ENCODE data around the gene PHYKPL.

Gene PHYKPL

DNA sequence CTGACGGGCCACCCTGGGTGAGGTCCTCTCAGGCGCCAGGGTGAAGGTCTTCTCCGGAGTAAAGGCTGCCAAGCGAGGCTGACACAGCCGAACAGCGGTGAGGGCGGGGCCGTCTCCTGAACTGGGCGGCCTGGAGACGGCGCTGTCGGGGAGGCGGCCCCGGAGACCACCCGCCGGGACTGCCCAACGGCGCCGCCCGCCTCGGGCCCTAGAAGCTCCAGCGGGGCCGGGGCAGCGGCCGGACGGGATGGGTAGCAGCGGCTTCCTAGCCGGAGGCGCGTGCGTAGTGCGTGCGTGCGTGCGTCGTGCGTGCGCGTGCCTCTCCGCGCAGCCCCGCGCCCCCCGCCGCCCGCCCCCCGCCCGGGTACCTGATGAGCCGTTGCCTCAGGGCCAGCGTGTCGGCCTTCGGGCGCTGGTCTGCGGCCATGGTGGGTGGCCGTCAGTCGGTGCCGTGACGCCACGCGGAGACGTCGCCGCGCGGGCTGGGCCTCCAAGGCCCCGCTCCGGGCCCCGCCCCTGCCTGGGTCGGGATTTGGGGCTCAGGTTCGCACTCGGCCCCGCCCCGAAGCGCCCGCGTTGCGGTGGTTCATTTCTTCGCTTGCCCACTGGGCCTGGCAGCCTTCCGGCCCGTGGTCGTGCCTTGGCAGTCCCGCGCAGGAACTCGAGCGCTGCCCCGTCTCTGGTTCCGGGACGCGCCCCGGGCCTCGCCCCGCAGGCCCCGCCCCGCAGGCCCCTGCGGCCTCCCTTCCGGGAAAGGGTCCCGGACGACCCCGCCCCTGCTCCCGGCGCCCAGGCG, at the start of gene PHYKPL:
TSS of gene PHYKPL (minus strand) at position 679 of the 796 bp plus-strand sequence. CDS start at position 427, 252 bp downstream.
- peak in 1 of 3 experiments; percentile 51 for DNase-seq (ENCODE audit: low read depth in 2 of 3, low spot score in 2 of 3)

DNA sequence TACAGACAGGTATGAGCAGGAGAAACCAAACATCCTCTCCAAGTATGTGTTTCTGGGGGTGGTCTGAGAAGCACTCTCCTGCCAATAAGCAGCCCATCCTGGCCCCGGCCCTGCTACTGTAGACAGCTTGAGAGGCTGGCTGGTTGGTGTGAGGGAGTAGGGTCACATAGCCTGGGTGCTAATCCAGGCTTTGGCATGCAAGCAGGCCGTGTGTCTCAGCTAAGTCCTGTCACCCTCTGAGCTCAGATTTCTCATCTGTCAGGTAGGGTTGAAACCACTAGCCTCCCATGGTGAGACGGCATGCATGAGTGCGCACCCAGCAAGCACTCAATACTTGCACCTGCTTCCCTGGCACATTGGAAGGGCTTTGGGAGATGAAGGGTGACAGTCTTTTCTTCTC, 49.8 kb upstream of the PHYKPL start:
- DNase-seq (ENCODE audit: low read depth in 2 of 3, low spot score in 2 of 3) = no peak

DNA sequence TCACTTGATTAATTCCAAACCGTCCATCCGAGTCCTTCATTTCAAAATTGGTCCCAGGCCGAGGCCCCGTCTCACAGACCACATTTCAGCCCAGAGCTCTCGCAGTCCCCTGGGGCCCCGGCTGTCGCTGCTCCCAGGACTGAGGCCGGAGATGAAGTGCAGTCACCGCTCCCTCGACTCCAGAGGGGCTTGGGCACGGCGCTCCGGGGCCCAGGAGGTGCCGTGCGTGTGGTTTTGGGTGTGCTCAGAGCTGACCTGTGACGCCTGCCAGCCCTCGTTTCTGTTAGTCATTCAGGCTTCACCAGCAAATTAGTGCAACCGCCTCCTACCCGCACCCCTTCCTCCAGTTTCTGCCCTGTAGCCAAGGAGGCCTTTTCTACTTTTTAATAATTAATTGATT, 48.7 kb upstream of the PHYKPL start:
- no peak for DNase-seq (ENCODE audit: low read depth in 2 of 3, low spot score in 2 of 3)

DNA sequence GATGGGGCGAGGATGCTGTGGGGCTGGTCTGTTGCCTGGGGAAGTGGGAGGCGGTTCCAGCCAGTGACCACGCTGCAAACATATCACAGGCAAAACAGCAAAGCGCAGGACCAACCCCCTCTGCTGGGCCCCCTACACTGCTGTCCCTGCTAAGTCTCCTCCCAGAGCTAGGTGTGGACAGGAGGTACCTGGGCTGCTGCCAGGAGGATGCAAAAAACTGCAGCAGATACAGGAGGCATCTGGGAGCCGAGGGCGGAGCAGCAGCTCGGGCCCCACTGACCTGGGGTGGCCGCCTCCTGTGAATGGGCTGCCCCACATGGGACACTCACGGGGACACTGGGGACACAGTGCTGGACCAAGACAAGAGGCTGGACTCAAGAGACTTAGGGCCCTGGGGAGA, 48.0 kb upstream of the PHYKPL start:
- DNase-seq (ENCODE audit: low read depth in 2 of 3, low spot score in 2 of 3) = no peak

DNA sequence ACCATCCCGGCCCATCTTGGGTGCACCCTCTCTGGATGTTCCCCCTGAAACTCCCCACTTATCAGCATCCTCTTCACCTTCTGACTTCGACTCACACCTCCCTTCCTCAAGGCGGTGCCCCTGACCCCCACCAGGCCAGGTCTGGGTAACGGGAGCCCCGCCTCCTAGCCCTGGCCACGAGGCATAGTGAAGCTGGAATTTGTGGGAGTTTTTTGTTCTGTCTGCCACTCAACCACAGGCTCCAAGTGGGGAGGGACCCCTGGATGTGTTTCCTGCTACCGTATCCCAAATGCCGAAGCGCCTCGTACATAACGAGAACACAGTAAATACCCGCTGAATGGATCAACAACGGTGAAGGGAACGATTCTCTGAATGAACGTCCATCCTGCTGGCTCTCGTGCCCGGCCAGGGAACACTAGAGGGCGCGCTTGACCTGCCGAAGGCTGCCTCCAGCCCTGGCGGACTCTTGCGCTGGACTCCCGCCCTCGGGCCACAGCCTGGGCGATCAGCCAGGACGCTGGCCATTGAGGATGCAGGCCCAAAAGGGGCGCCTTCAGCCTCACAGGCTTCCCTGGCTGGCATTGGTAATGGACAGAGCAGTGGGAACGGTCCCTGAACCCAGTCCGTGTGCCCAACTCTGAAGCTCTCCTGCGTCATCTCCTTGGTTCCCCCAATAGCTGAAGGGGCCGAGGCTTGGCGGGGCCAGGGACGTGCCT, 47.3 kb upstream of the PHYKPL start:
- peak; percentile 13 to 58 (median 53) for DNase-seq (ENCODE audit: low read depth in 2 of 3, low spot score in 2 of 3)

DNA sequence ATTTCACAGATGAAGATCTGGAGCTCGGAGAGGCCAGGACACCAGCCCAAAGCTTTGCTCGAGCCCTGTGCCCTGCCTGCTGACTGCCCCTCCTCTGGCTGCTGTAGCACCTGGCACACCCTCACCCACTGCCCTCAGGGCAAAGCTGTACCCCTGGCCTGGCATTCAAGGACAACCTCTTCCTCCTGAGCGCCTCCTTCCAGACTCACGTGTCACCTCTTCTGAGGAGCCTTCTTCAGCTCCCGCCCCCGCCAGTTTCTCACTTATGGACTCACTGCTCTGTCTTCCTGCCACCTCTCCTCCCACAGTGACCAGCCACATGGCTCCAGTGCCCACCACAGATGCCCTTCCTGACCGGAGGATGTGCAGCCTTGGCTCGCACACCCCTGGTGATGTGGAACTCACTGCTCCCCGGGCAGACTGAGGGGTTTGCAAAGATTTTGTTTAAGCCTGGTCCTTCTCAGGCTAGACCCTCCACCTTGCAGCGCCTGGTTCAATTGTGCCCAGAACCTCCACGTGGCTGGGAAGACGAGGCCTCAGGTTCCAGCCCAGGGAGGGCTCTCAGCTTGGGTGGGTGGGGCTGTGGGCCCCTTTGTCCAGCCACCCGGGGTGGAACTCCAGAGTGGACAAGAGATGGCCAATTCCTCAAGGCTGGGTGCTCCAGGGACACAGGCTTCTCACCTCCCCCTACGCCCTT, 46.6 kb upstream of the PHYKPL start:
- DNase-seq (ENCODE audit: low read depth in 2 of 3, low spot score in 2 of 3) = no peak

DNA sequence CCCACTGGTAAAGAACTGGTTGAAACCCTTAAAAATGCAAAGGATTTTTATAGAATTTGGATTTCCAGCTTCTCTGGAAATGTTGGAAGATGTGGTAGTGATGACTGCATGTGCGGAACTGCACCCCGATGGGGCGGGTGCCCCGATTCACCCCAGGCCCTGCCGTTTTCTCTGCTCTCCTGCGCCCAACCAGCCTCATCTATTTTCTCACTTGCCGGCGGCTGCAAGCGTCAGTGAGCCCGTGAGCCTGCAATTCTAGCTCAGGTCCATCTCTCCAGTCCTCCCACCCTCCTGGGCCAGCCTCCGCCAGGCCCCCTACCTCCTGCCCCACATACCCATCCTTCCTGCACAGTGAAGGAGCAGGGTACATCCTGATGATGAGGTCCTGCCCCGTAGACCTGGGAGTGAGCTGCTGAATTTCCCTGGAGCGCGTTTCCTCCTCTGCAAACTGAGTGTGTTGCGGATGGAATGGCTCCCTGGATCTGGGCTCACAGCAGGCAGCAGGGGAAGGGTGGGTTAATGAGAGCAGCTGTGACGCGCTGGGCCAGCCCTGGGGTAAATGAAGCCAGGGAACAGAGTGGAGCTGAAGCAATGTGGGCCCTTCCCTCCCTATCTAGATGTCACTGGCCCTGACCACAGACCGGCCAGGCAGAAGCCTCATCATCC, 45.9 kb upstream of the PHYKPL start:
- no peak for DNase-seq (ENCODE audit: low read depth in 2 of 3, low spot score in 2 of 3)

DNA sequence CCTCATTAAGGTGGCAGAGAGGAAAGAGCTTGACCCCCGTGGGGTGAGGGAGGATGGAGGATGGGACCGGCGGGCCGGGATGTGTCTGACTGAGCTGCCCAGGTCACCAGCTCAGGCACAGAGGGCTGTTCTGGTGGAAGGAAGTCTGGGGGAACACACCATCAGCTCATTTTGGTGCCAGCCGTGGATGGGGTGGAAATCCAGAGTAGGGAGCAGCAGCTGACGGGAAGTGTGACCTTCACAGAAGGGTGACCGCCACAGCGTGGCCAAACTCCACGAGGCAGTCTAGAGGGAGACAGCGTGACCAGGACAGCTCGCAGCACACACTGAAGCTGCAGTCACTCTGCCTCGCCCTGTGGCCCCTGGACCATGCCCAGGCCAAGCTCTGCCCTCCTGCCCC, 45.3 kb upstream of the PHYKPL start:
- DNase-seq (ENCODE audit: low read depth in 2 of 3, low spot score in 2 of 3) = no peak

DNA sequence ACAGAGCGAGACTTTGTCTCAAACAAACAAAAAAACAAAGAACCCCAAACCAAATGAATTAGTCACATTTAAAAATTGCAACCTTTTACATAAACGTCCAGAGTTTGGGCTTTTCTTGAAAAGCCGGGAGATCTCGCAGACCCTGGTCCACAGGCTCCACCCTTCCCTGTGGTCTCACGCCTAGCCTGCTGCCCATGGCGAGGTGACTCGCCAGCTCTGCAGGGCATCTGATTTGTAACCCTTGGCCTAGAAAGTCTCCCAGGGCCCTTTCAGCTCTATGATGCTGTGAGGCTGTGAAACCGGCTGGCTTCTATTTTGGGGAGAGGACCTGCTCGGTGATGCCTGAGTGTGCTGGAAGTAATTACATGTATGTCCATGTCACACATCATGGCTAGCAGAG, 44.7 kb upstream of the PHYKPL start:
- DNase-seq (ENCODE audit: low read depth in 2 of 3, low spot score in 2 of 3) = no peak

DNA sequence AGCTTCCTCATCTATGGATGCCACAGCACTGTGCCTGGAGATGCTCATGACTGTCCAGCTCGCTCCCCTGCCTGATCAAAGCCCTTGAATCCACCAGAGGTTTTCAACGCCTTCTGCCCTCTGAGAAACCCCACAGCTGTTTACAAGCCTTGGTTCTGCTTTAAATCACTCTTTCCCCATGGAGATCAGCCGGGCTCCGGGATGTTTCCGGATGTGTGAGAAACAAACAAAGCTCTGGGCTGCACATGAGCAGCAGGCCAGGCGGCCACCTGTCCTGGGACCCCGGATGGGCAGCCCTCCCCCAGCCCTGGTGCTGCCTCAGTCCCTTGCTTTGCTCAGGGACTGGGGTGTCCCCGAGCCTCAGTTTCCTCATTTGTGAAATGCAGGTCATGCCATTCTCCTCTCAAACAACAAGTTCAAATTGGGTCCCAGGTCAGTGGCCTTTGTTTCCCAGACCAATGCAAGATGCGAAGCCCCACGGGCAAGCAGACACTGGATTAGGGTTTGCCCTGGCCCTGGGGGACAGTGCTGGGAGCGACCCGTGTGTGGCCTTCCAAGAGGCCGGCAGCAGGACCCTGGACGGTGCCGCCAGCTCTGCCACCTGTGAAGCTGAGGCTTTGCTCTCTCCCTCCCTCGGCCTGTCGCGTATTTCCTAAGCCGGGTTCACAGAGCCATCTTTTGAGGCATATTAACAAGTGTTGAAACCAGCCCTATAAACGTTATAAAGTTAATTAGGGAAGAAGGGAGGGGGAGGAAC, 42.4 kb upstream of the PHYKPL start:
- no peak for DNase-seq (ENCODE audit: low read depth in 2 of 3, low spot score in 2 of 3)

DNA sequence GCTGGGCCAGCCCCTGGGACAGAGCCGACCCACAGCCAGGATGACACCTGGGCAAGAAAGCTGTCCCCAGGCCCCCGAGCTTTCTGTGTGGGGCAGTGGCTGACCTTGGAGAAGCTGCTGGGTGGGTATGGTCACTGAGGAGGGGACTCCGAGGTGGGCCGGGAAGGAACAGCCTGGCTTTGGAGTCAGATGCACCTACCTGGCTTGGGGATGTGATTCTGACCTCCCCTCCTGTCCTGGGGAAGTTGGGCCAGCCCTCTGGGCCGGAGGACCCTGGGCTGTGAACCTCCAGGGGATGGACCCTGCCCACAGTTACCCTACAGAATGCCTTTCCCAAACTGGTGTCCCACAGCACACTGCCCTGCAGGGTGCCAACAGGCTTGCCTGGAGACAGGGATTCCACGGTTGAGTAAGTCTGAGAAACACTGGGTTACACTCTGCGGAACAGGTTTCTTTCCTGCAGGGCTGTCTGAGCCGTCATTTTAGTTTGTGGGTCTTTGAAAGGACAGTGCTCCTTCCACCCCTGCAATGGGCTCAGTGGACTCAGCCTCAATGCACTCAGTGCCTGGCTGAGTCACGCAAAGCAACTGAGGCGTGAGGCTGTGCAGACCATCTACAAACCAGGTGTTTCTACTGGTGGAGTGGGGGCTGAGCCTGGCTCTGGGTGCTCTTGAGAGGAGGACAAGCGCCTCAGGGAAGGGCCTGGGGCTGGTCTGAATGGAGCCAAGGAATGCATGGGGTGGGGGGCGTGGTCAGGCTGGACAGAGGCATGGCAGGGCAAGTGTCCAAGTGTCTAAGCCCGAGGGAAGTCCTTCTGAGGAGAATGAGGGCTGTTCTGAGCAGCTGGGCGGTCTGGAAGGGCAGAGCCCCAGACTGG, 41.3 kb upstream of the PHYKPL start:
- DNase-seq (ENCODE audit: low read depth in 2 of 3, low spot score in 2 of 3) = no peak

DNA sequence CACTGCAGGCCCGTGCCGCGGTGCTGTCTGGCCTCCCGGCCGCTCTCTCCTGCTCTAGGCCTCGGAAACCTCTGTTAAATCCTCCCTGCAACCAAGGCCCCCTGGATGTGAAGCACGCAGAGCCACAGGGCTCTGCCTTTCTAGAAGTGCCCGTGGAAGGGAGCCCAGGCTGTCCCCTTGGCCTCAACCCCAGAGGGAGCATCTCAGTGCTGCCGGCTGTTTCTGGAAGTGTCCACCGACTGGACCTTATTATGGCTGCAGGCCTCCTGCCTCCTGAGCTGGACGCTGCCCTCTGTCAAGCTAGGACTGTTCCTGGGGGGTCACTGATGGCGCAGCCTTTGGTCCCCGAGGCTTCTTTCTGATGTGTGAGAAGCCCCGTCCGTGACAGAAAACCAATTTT, 40.4 kb upstream of the PHYKPL start:
- DNase-seq (ENCODE audit: low read depth in 2 of 3, low spot score in 2 of 3) = no peak

DNA sequence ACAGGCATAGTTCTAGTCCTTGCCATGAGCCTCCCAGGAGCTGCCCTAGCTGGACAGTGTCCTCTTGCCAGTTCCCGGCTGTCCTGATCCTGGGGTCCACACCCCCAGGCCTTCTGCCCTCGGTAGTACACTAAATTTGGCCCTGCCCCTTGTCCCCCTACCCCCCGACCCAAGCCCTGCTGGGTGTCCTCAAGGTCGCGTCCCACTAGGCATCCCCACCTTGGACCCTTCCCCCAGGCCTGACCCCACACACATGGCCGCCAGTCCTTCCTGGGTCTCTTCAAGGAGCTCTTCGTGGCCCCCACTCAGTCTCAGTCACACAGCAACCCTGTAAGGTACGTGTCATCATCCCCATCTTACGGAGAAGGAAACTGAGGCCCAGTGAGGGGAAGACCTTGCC, 40.0 kb upstream of the PHYKPL start:
- DNase-seq (ENCODE audit: low read depth in 2 of 3, low spot score in 2 of 3) = no peak

DNA sequence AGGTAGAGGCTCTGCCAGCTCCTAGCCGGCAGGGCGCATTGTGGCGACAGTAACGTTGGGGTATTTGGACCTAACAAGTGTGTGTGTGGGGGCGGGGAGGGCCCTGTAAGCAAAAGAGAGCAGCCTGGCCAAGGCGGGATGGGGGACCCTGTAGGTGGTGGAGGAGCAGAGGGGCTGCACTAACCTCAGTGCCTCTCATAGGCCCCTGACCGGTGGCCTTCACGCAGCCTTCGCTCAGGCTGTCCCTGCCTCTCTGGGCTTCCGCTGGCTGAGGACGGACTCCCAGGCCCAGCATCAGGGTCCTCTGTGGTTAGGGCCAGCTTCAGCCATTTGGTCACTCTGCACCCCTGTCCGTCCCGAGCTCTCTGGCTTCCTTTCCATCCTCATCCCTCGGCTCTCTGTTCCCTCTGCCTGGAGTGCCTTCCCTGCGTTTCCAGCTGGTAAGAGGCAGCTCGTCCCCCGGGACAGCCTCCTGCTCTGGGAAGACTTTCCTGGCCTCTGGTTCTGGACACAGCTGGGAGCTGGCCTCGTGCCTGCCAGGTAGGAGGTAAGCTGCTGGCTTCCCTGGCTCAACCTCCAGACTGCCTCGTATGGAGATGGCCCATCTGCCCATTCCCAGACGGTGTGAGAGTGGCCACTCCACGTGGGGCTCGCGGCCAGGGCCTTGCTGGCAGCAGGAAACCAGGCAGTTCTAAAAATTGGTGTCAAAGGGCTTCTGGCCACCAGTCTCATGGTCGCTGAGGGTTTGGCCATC, 39.3 kb upstream of the PHYKPL start:
- DNase-seq (ENCODE audit: low read depth in 2 of 3, low spot score in 2 of 3) = no peak

DNA sequence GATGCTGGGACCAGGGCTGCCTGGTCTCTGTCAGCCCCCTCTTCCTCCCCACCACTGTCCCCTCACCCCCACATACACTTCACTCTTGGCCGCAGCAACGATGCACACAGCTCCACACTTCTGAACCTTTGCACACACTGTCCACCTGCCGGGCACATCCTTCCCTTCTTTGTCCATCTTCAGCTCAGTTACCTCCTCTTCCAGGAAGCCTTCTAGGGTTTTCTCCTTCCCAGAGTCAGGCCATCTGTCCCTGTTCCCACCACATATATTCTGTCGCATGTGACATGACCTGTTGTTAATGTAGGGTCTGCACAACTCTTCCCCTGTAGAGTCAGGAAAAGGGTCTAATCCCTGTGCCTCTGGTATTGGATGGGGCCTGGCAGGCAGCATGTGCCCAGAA, 38.6 kb upstream of the PHYKPL start:
- no peak for DNase-seq (ENCODE audit: low read depth in 2 of 3, low spot score in 2 of 3)

DNA sequence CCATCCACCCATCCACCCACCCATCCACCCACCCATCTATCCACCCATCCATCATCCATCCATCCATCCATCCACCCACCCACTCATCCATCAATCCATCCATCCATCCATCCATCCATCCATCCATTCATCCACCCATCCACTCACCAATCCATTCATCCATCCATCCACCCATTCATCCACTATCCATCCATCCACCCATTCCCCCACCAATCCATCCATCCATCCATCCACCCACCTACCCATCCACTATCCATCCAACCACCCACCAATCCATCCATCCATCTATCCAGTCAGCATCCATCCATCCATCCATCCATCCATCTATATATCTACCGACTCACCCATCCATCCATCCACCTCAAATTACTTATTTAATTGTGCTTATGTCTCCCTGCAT, 36.9 kb upstream of the PHYKPL start:
- no peak for DNase-seq (ENCODE audit: low read depth in 2 of 3, low spot score in 2 of 3)

DNA sequence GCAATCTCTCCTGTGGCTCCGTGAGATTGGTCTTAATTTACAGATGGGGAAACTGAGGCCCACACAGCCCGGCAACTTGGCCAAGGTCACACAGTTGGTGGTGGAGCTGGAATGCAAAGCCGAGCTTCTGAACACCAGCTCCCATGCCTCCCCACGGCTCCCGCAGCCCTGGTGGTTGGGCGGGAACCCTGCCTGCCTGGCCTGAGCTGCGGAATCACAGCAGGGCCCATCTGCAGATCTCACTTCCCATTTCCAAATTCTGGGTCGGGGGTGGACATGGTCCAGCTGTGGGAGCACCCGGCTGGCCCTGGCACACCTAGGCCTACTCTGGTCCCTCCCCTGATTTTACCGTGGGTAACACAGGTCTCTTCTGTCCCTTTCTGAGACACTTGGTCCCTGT, 35.3 kb upstream of the PHYKPL start:
- no peak for DNase-seq (ENCODE audit: low read depth in 2 of 3, low spot score in 2 of 3)

DNA sequence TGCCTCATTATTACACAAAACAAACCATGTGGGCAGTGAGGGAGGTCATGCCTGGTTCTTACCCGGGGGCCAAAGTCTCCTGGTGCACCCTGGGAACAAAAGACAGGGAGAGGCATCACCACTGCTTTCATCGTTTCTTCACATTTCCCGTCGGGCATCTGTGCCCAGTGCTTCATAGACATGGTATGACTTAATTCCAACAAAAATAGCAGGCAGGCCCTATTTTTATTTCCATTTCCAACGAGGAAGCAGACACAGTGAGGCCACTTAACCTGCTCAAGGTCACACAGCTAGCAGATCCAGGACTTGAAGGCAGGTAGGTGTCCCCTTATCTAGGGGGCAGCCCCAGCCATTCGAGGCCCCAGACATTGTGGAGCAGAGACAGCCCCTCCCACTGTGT, 34.6 kb upstream of the PHYKPL start:
- DNase-seq (ENCODE audit: low read depth in 2 of 3, low spot score in 2 of 3) = no peak

DNA sequence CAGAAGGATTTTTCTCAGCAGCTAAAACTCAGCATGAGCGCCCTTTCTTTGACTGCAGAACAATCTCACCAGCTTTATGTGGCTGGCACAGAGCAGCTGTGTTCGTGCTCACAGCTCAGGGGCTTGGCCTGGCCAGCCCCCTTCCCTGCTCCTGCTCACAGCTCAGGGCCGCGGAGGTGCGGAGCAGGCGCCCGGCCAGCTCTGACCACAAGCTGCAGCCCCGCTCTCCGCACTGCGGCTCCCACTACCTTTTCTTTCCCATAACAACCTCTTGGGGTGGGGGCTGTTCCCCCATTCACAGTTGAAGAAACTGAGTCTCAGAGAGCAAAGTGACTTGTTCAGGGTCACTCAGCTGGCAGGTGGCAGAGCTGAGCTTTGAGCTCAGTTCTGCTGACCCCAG, 34.0 kb upstream of the PHYKPL start:
- DNase-seq (ENCODE audit: low read depth in 2 of 3, low spot score in 2 of 3) = no peak
